NB4 (cell line): ENCODE results near the gene AMPD3.

Experiments
- CTCF ChIP-seq: IDR thresholded peaks from one replicate; pipeline ENCODE4 v1.5.1; 2012; ENCODE audit warnings: low read depth, low read length
- MYC ChIP-seq: IDR thresholded peaks from 2 replicates; pipeline ENCODE4 v1.6.1; 2011; ENCODE audit warnings: low read depth, low read length
- POLR2A ChIP-seq: IDR thresholded peaks from 2 replicates; pipeline ENCODE4 v1.6.1; 2011; ENCODE audit warnings: mild to moderate bottlenecking; ENCODE audit not compliant: insufficient read length; ENCODE audit errors: extremely low read depth

- TF ChIP-seq CTCF (no peak), POLR2A (no peak), MYC (no peak)
These were observed 21.3 kb downstream of the AMPD3 start for GRCh38 chr11:10476342-10476741.
